Neural cell (in vitro differentiated cells): ENCODE data around the gene JAZF1.

Source experiments
- CTCF ChIP-seq: fragments of 450-650 bp; IDR thresholded peaks from 2 replicates; pipeline ENCODE4 v1.5.1; 2014; ENCODE audit warnings: antibody characterized with exemption, mild to moderate bottlenecking, moderate library complexity; ENCODE audit not compliant: poor library complexity, severe bottlenecking
- EP300 ChIP-seq: fragments of 450-650 bp; conservative IDR thresholded peaks from 2 replicates; pipeline ENCODE4 v1.6.1; 2014; ENCODE audit warnings: antibody characterized with exemption, mild to moderate bottlenecking, moderate library complexity; ENCODE audit not compliant: poor library complexity, severe bottlenecking
- EZH2 ChIP-seq: fragments of 200-600, 300-800 bp; shearing (Covaris generic), sonication (generic); IDR thresholded peaks from 2 replicates; pipeline ENCODE4 v1.6.1; 2014; ENCODE audit warnings: antibody characterized with exemption, low read length, borderline replicate concordance, mild to moderate bottlenecking; ENCODE audit not compliant: insufficient read depth, poor library complexity, severe bottlenecking
- MXI1 ChIP-seq: fragments of 450-650 bp; conservative IDR thresholded peaks from 2 replicates; pipeline ENCODE4 v1.6.1; 2014; ENCODE audit warnings: antibody characterized with exemption, mild to moderate bottlenecking; ENCODE audit not compliant: poor library complexity, severe bottlenecking
- POLR2AphosphoS5 ChIP-seq: IDR thresholded peaks from 2 replicates; pipeline ENCODE4 v1.6.1; 2012
- RAD21 ChIP-seq: fragments of 450-650 bp; conservative IDR thresholded peaks from 2 replicates; pipeline ENCODE4 v1.6.1; 2014; ENCODE audit warnings: antibody characterized with exemption, mild to moderate bottlenecking, moderate library complexity
- SMC3 ChIP-seq: fragments of 450-650 bp; conservative IDR thresholded peaks from 2 replicates; pipeline ENCODE4 v1.6.1; 2014; ENCODE audit warnings: antibody characterized with exemption, mild to moderate bottlenecking, moderate library complexity; ENCODE audit not compliant: poor library complexity
- TAF1 ChIP-seq: IDR thresholded peaks from 2 replicates; pipeline ENCODE4 v1.6.1; 2012; ENCODE audit warnings: low read depth

GRCh38 chr7:27910326-27910725 is 270.3 kb downstream of the JAZF1 start:
- TF ChIP-seq CTCF, result no peak
- no peak for TF ChIP-seq SMC3
- TF ChIP-seq POLR2AphosphoS5, result no peak
- TF ChIP-seq EZH2, result no peak
- no peak for TF ChIP-seq TAF1
- TF ChIP-seq MXI1, result no peak
- TF ChIP-seq EP300, result no peak
- no peak for TF ChIP-seq RAD21
